Head of caudate nucleus (tissue), 42 donors: ENCODE data around the gene PRKCQ.
"Not testable (repeated sequence)": the region's sequence is repeated elsewhere in the genome, so short reads cannot be mapped to it uniquely, and the experiment has no call there.

Source experiments
- DNase-seq, 42 donors: peaks; one replicate each; pipeline versions ENCODE4 v3.0.0 to v3.0.0-alpha.2; 2020 to 2021; ENCODE audit warnings: mixed read lengths in 7 of 42
- intact Hi-C: fragments of 100-400 bp; cut with DNase I; formaldehyde crosslinking; loops from one replicate; pipeline ENCODE4 v1.15.0; 2022

The PRKCQ gene

GRCh38 chr10:6478722-6479121 is 101.4 kb downstream of the PRKCQ start:
- no peak for DNase-seq

GRCh38 chr10:6476989-6477388 is 103.1 kb downstream of the PRKCQ start:
- intact Hi-C loops = no loop called here
- DNase-seq = no peak

More at GRCh38 chr10:6478722-6479121, 101.4 kb downstream of the PRKCQ start:
- intact Hi-C loops = no loop called here

GRCh38 chr10:6474871-6475270 is 105.2 kb downstream of the PRKCQ start:
- peak in 3 of 42 donors; percentile 4 to 10 (median 8) for DNase-seq
- intact Hi-C loops = no loop called here

GRCh38 chr10:6473901-6474370 is 106.1 kb downstream of the PRKCQ start:
- DNase-seq = no peak
- intact Hi-C loops = no loop called here

GRCh38 chr10:6473430-6473829 is 106.6 kb downstream of the PRKCQ start:
- DNase-seq = no peak
- intact Hi-C loops = no loop called here

GRCh38 chr10:6472710-6473005 is 107.4 kb downstream of the PRKCQ start:
- intact Hi-C loops, DNase-seq: not testable (repeated sequence)

GRCh38 chr10:6470894-6471618 is 109.0 kb downstream of the PRKCQ start:
- DNase-seq = peak in 1 of 42 donors; percentile 26
- intact Hi-C loops = no loop called here

- intact Hi-C loops = no loop called here
- DNase-seq = no peak
Observed at GRCh38 chr10:6469661-6470060, 110.4 kb downstream of the PRKCQ start.

- DNase-seq = peak in 1 of 42 donors; percentile 15
- intact Hi-C loops = no loop called here
Observed at GRCh38 chr10:6465854-6466601, 114.0 kb downstream of the PRKCQ start.

- peak in 1 of 42 donors; percentile 29 for DNase-seq
- intact Hi-C loops = no loop called here
Observed at GRCh38 chr10:6465437-6465836, 114.6 kb downstream of the PRKCQ start.

GRCh38 chr10:6464862-6465430 is 115.1 kb downstream of the PRKCQ start:
- peak in 20 of 42 donors; percentile 4 to 64 (median 23) for DNase-seq
- intact Hi-C loops = no loop called here

- intact Hi-C loops = no loop called here
- DNase-seq = no peak
Observed at GRCh38 chr10:6463366-6463765, 116.7 kb downstream of the PRKCQ start.

GRCh38 chr10:6461961-6462360 is 118.1 kb downstream of the PRKCQ start:
- intact Hi-C loops = no loop called here

GRCh38 chr10:6460861-6461409 is 119.1 kb downstream of the PRKCQ start:
- intact Hi-C loops = no loop called here
- DNase-seq = no peak

More at GRCh38 chr10:6461961-6462360, 118.1 kb downstream of the PRKCQ start:
- DNase-seq = no peak

- intact Hi-C loops = no loop called here
- DNase-seq = no peak
Observed at GRCh38 chr10:6458814-6459213, 121.3 kb downstream of the PRKCQ start.

- intact Hi-C loops = no loop called here
- no peak for DNase-seq
Observed at GRCh38 chr10:6457376-6457775, 122.7 kb downstream of the PRKCQ start.

- DNase-seq = no peak
- intact Hi-C loops = no loop called here
Observed at GRCh38 chr10:6456067-6456466, 124.0 kb downstream of the PRKCQ start.

- no peak for DNase-seq
- intact Hi-C loops = no loop called here
Observed at GRCh38 chr10:6455592-6455991, 124.5 kb downstream of the PRKCQ start.

GRCh38 chr10:6446711-6447110 is 133.4 kb downstream of the PRKCQ start:
- DNase-seq = no peak
- intact Hi-C loops = loop anchor here (10.0 kb wide), 2 partner anchors 128 to 208 kb away; no protein-coding TSS in a partner anchor
